Smooth muscle cell (in vitro differentiated cells): ENCODE measurements around the gene DLGAP3. TPM values are rescaled to one million over a fixed set of nuclear protein-coding genes. Genes with fewer than 3 reads are reported as not detected.

Source experiments
- DNase-seq: peaks from one replicate; lab custom pipeline; 2025; ENCODE audit not compliant: unreplicated experiment; lab: John Stamatoyannopoulos, UW
- H2AFZ ChIP-seq: fragments of 200-600 bp; sonication (generic); 2 replicates; pipeline ENCODE4 v1.6.0; 2016; ENCODE audit warnings: antibody characterized with exemption, low read depth, mild to moderate bottlenecking
- H3F3A ChIP-seq: fragments of 200-600 bp; sonication (generic); 2 replicates; pipeline ENCODE4 v1.6.0; 2017; ENCODE audit warnings: antibody characterized with exemption, low read depth
- H3K27ac ChIP-seq: fragments of 200-600 bp; sonication (generic); 2 replicates; pipeline ENCODE4 v1.5.1; 2016; ENCODE audit warnings: low read depth, mild to moderate bottlenecking
- H3K27me3 ChIP-seq: fragments of 200-600 bp; sonication (generic); 2 replicates; pipeline ENCODE4 v1.6.1; 2016; ENCODE audit warnings: low read depth, mild to moderate bottlenecking
- H3K36me3 ChIP-seq: fragments of 200-600 bp; sonication (generic); 2 replicates; pipeline ENCODE4 v1.5.1; 2016; ENCODE audit warnings: low read depth
- H3K4me1 ChIP-seq: fragments of 200-600 bp; sonication (generic); 2 replicates; pipeline ENCODE4 v1.5.1; 2016; ENCODE audit warnings: low read depth
- H3K4me2 ChIP-seq: fragments of 200-600 bp; sonication (generic); 2 replicates; pipeline ENCODE4 v1.6.0; 2016; ENCODE audit warnings: mild to moderate bottlenecking
- H3K4me3 ChIP-seq: fragments of 200-600 bp; sonication (generic); 2 replicates; pipeline ENCODE4 v1.5.1; 2016; ENCODE audit warnings: mild to moderate bottlenecking
- H3K79me2 ChIP-seq: fragments of 200-600 bp; sonication (generic); 2 replicates; pipeline ENCODE4 v1.6.0; 2016; ENCODE audit warnings: low read depth, mild to moderate bottlenecking
- H3K9ac ChIP-seq: fragments of 200-600 bp; sonication (generic); 2 replicates; pipeline ENCODE4 v1.6.0; 2016; ENCODE audit warnings: low read depth
- H3K9me3 ChIP-seq: fragments of 200-600 bp; sonication (generic); replicated peaks from 2 replicates; pipeline ENCODE4 v1.5.1; 2016; ENCODE audit warnings: low read depth
- H4K20me1 ChIP-seq: fragments of 200-600 bp; sonication (generic); 2 replicates; pipeline ENCODE4 v1.6.0; 2016; ENCODE audit warnings: low read depth
- CTCF ChIP-seq: fragments of 200-600 bp; sonication (generic); IDR thresholded peaks from 2 replicates; pipeline ENCODE4 v1.5.1; 2017; ENCODE audit warnings: borderline replicate concordance, mild to moderate bottlenecking, antibody characterized with exemption; ENCODE audit not compliant: insufficient read depth, poor library complexity, severe bottlenecking
- WGBS: methylation state at CpG from one replicate; pipeline ENCODE4 v1.1.7; 2016; ENCODE audit warnings: low lambda C conversion rate; 5-methylcytosine and 5-hydroxymethylcytosine counted together
- polyA plus RNA-seq: library from polyadenylated mRNA; unstranded; fragments of >200 nt; fragmentation: Nextera tagmentation; extraction: Ambion mirVana; gene quantifications from 2 replicates; pipeline ENCODE4 v1.2.1, GENCODE V29; 2016
- total RNA-seq: library from RNA; depleted of rRNA; stranded (reverse); fragments of >200 nt; gene quantifications from 2 replicates; pipeline ENCODE4 v1.2.3, GENCODE V29; 2014

DLGAP3 gene
- total and polyA plus RNA-seq, 2 experiments from 2014 or later = not detected

GRCh38 chr1:34908369-34908768, 21.1 kb downstream of the DLGAP3 start:
- Histone ChIP-seq H3K27ac (no peak overlapping the region), H4K20me1 (no peaks in the 10 kb centered on the region), H3K4me1 (no peaks in the 10 kb centered on the region), H3F3A (no peaks in the 10 kb centered on the region), H3K79me2 (no peaks in the 10 kb centered on the region), H3K9ac (no peak overlapping the region), H2AFZ (no peak overlapping the region), H3K9me3 (no peaks in the 10 kb centered on the region), H3K27me3 (peaks cover 3% of the 10 kb centered on the region), H3K4me2 (no peak overlapping the region), H3K4me3 (no peak overlapping the region), H3K36me3 (no peaks in the 10 kb centered on the region)
- WGBS = 62% methylated on average over 3 of the region's 3 CpGs
- TF ChIP-seq CTCF = no peak
- DNase-seq = no peak

GRCh38 chr1:34907487-34908090, 21.9 kb downstream of the DLGAP3 start:
- no peak for DNase-seq
- H3K36me3 ChIP-seq = no peaks in the 10 kb centered on the region
- TF ChIP-seq CTCF = no peak
- no peak overlapping the region for H3K9ac ChIP-seq
- no peaks in the 10 kb centered on the region for H3F3A ChIP-seq
- H3K4me2 ChIP-seq = no peak overlapping the region
- H4K20me1 ChIP-seq = no peaks in the 10 kb centered on the region
- WGBS = 75% methylated on average over 5 of the region's 5 CpGs
- no peak overlapping the region for H3K4me3 ChIP-seq
- no peak overlapping the region for H3K27ac ChIP-seq
- H3K27me3 ChIP-seq = peaks cover 3% of the 10 kb centered on the region
- H3K9me3 ChIP-seq = no peaks in the 10 kb centered on the region
- no peaks in the 10 kb centered on the region for H3K4me1 ChIP-seq
- no peaks in the 10 kb centered on the region for H3K79me2 ChIP-seq
- no peak overlapping the region for H2AFZ ChIP-seq

GRCh38 chr1:34906756-34907155, 22.7 kb downstream of the DLGAP3 start:
- Histone ChIP-seq H3K27ac (no peak overlapping the region), H3K4me3 (no peak overlapping the region), H3K79me2 (no peaks in the 10 kb centered on the region), H3F3A (no peaks in the 10 kb centered on the region), H3K9me3 (no peaks in the 10 kb centered on the region), H2AFZ (no peak overlapping the region), H3K4me1 (no peaks in the 10 kb centered on the region), H4K20me1 (no peaks in the 10 kb centered on the region), H3K36me3 (no peaks in the 10 kb centered on the region), H3K4me2 (no peak overlapping the region), H3K9ac (no peak overlapping the region), H3K27me3 (peaks cover 3% of the 10 kb centered on the region)
- no peak for TF ChIP-seq CTCF
- WGBS = 80% methylated on average over 4 of the region's 4 CpGs
- no peak for DNase-seq

- 90% methylated on average over 1 of the region's 1 CpG for WGBS
- Histone ChIP-seq H3K9me3 (no peaks in the 10 kb centered on the region), H3K79me2 (no peaks in the 10 kb centered on the region), H3K36me3 (no peaks in the 10 kb centered on the region), H3K4me3 (no peak overlapping the region), H3K27me3 (peaks cover 3% of the 10 kb centered on the region), H4K20me1 (no peaks in the 10 kb centered on the region), H3K4me2 (no peak overlapping the region), H3K27ac (no peak overlapping the region), H3K4me1 (no peaks in the 10 kb centered on the region), H2AFZ (no peak overlapping the region), H3F3A (no peaks in the 10 kb centered on the region), H3K9ac (no peak overlapping the region)
- no peak for DNase-seq
- no peak for TF ChIP-seq CTCF
Observed at GRCh38 chr1:34906222-34906621, 23.2 kb downstream of the DLGAP3 start.
